SK-N-SH treated with all-trans-retinoic acid at 6 μM for 48 hours (cell line): ENCODE data around the gene EPB41L2.

Experiments used
- ATAC-seq: fragments of 200-7000 bp; cut with Tn5 transposase; 3 replicates; pipeline ENCODE4 v1.9.1; 2020; ENCODE audit warnings: mild to moderate bottlenecking, moderate library complexity
- ARNTL ChIP-seq: fragments of 450-650 bp; formaldehyde crosslinking; IDR thresholded peaks from 2 replicates; pipeline ENCODE4 v1.5.0; 2020; ENCODE audit warnings: low read depth, mild to moderate bottlenecking, moderate library complexity, borderline replicate concordance
- BACH2 ChIP-seq: fragments of 250-450 bp; sonication (Bioruptor Pico); IDR thresholded peaks from 2 replicates; pipeline ENCODE4 v1.9.0; 2021; ENCODE audit warnings: mild to moderate bottlenecking, borderline replicate concordance
- CREB5 ChIP-seq: fragments of 250-450 bp; sonication (Bioruptor Pico); IDR thresholded peaks from 2 replicates; pipeline ENCODE4 v1.5.1; 2020; ENCODE audit warnings: low read depth, mild to moderate bottlenecking, moderate library complexity
- CSDC2 ChIP-seq: fragments of 250-450 bp; sonication (Bioruptor Pico); IDR thresholded peaks from 2 replicates; pipeline ENCODE4 v1.5.0; 2020; ENCODE audit warnings: mild to moderate bottlenecking, moderate library complexity
- CSRNP3 ChIP-seq: fragments of 250-450 bp; sonication (Bioruptor Pico); IDR thresholded peaks from 2 replicates; pipeline ENCODE4 v1.5.1; 2021; ENCODE audit warnings: mild to moderate bottlenecking, moderate library complexity
- ESRRG ChIP-seq: fragments of 250-450 bp; sonication (Bioruptor Pico); IDR thresholded peaks from 2 replicates; pipeline ENCODE4 v1.6.1; 2021; ENCODE audit warnings: mild to moderate bottlenecking
- GLIS3 ChIP-seq: fragments of 250-450 bp; sonication (Bioruptor Pico); IDR thresholded peaks from 2 replicates; pipeline ENCODE4 v1.5.0; 2020; ENCODE audit warnings: mild to moderate bottlenecking, moderate library complexity
- ISL1 ChIP-seq: fragments of 250-450 bp; sonication (Bioruptor Pico); IDR thresholded peaks from 2 replicates; pipeline ENCODE4 v2.1.2; 2022; ENCODE audit warnings: mild to moderate bottlenecking, moderate library complexity
- OSR1 ChIP-seq: fragments of 250-450 bp; sonication (Bioruptor Pico); IDR thresholded peaks from 2 replicates; pipeline ENCODE4 v1.8.0; 2022; ENCODE audit warnings: moderate library complexity, mild to moderate bottlenecking, inconsistent platforms
- PATZ1 ChIP-seq: fragments of 250-450 bp; sonication (Bioruptor Pico); IDR thresholded peaks from 2 replicates; pipeline ENCODE4 v1.8.0; 2020; ENCODE audit warnings: mild to moderate bottlenecking, moderate library complexity, borderline replicate concordance
- PPARA ChIP-seq: fragments of 250-450 bp; sonication (Bioruptor Pico); IDR thresholded peaks from 2 replicates; pipeline ENCODE4 v1.5.0; 2020; ENCODE audit warnings: mild to moderate bottlenecking, borderline replicate concordance
- RARB ChIP-seq: fragments of 250-450 bp; sonication (Bioruptor Pico); IDR thresholded peaks from 2 replicates; pipeline ENCODE4 v1.8.0; 2021; ENCODE audit warnings: mild to moderate bottlenecking, moderate library complexity
- SNAI2 ChIP-seq: fragments of 250-450 bp; sonication (Bioruptor Pico); IDR thresholded peaks from 2 replicates; pipeline ENCODE4 v1.5.0; 2020; ENCODE audit warnings: mild to moderate bottlenecking, moderate library complexity
- TCF4 ChIP-seq: fragments of 250-450 bp; sonication (Bioruptor Pico); IDR thresholded peaks from 2 replicates; pipeline ENCODE4 v1.8.0; 2021; ENCODE audit warnings: mild to moderate bottlenecking, moderate library complexity, borderline replicate concordance
- TOX ChIP-seq: fragments of 250-450 bp; sonication (Bioruptor Pico); IDR thresholded peaks from 2 replicates; pipeline ENCODE4 v1.8.0; 2021; ENCODE audit warnings: mild to moderate bottlenecking, moderate library complexity, borderline replicate concordance
- ZC3H10 ChIP-seq: fragments of 250-450 bp; sonication (Bioruptor Pico); IDR thresholded peaks from 2 replicates; pipeline ENCODE4 v1.5.1; 2021; ENCODE audit warnings: mild to moderate bottlenecking, moderate library complexity
- ZFP3 ChIP-seq: fragments of 250-450 bp; sonication (Bioruptor Pico); IDR thresholded peaks from 2 replicates; pipeline ENCODE4 v1.5.0; 2020; ENCODE audit warnings: mild to moderate bottlenecking, moderate library complexity
- ZFP30 ChIP-seq: fragments of 450-650 bp; formaldehyde crosslinking; IDR thresholded peaks from 2 replicates; pipeline ENCODE4 v1.5.0; 2022; ENCODE audit warnings: mild to moderate bottlenecking, moderate library complexity
- ZNF565 ChIP-seq: fragments of 450-650 bp; formaldehyde crosslinking; conservative IDR thresholded peaks from 2 replicates; pipeline ENCODE4 v1.5.0; 2020; ENCODE audit warnings: low read depth, mild to moderate bottlenecking, moderate library complexity
- ZNF70 ChIP-seq: fragments of 450-650 bp; formaldehyde crosslinking; IDR thresholded peaks from 2 replicates; pipeline ENCODE4 v1.5.0; 2020; ENCODE audit warnings: mild to moderate bottlenecking, moderate library complexity
- ZNF8 ChIP-seq: fragments of 450-650 bp; formaldehyde crosslinking; IDR thresholded peaks from 2 replicates; pipeline ENCODE4 v1.5.0; 2020; ENCODE audit warnings: mild to moderate bottlenecking, moderate library complexity

The EPB41L2 gene

GRCh38 chr6:130997061-130997753 is 65.8 kb downstream of the EPB41L2 start:
- no peak for ATAC-seq
- TF ChIP-seq ZNF8 (CRISPR knock-in tag) = no peak
- no peak for TF ChIP-seq ISL1 (CRISPR knock-in tag)
- no peak for TF ChIP-seq TOX
- TF ChIP-seq CSDC2 (CRISPR knock-in tag) = no peak
- TF ChIP-seq ESRRG (CRISPR knock-in tag) = no peak
- TF ChIP-seq CSRNP3 (CRISPR knock-in tag) = no peak
- no peak for TF ChIP-seq PPARA (CRISPR knock-in tag)
- TF ChIP-seq OSR1 (CRISPR knock-in tag) = no peak

GRCh38 chr6:130996635-130997034 is 66.4 kb downstream of the EPB41L2 start:
- no peak for TF ChIP-seq PATZ1 (CRISPR knock-in tag)
- no peak for TF ChIP-seq CSRNP3 (CRISPR knock-in tag)
- no peak for TF ChIP-seq ZFP3
- TF ChIP-seq BACH2 (CRISPR knock-in tag) = no peak
- TF ChIP-seq ZC3H10 (CRISPR knock-in tag) = no peak
- no peak for TF ChIP-seq ZNF70 (CRISPR knock-in tag)
- TF ChIP-seq GLIS3 (CRISPR knock-in tag) = no peak
- TF ChIP-seq SNAI2 (CRISPR knock-in tag) = no peak
- no peak for TF ChIP-seq ISL1 (CRISPR knock-in tag)
- TF ChIP-seq ZFP30 (CRISPR knock-in tag) = no peak
- no peak for ATAC-seq

GRCh38 chr6:130995783-130996447 is 67.1 kb downstream of the EPB41L2 start:
- ATAC-seq = no peak
- TF ChIP-seq ISL1 (CRISPR knock-in tag) (no peak), ZC3H10 (CRISPR knock-in tag) (no peak), ESRRG (CRISPR knock-in tag) (no peak), ZNF70 (CRISPR knock-in tag) (no peak)

- no peak for TF ChIP-seq CREB5
- TF ChIP-seq CSRNP3 (CRISPR knock-in tag) = no peak
- TF ChIP-seq TCF4 (CRISPR knock-in tag) = no peak
- TF ChIP-seq PPARA (CRISPR knock-in tag) = no peak
- TF ChIP-seq ZNF8 (CRISPR knock-in tag) = no peak
- no peak for TF ChIP-seq ARNTL (CRISPR knock-in tag)
- TF ChIP-seq ZC3H10 (CRISPR knock-in tag) = no peak
- no peak for TF ChIP-seq ZNF565 (CRISPR knock-in tag)
- no peak for TF ChIP-seq RARB
- no peak for TF ChIP-seq ZFP3
- TF ChIP-seq SNAI2 (CRISPR knock-in tag) = no peak
- TF ChIP-seq PATZ1 (CRISPR knock-in tag) = no peak
- no peak for ATAC-seq
Measured at GRCh38 chr6:130994319-130995097, 68.5 kb downstream of the EPB41L2 start.
